ENCODE results near the gene HSFX3.
"Not testable (repeated sequence)": the region's sequence is repeated elsewhere in the genome, so short reads cannot be mapped to it uniquely, and the experiment has no call there.

HSFX3 gene, protein sequence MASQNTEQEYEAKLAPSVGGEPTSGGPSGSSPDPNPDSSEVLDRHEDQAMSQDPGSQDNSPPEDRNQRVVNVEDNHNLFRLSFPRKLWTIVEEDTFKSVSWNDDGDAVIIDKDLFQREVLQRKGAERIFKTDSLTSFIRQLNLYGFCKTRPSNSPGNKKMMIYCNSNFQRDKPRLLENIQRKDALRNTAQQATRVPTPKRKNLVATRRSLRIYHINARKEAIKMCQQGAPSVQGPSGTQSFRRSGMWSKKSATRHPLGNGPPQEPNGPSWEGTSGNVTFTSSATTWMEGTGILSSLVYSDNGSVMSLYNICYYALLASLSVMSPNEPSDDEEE

DNA sequence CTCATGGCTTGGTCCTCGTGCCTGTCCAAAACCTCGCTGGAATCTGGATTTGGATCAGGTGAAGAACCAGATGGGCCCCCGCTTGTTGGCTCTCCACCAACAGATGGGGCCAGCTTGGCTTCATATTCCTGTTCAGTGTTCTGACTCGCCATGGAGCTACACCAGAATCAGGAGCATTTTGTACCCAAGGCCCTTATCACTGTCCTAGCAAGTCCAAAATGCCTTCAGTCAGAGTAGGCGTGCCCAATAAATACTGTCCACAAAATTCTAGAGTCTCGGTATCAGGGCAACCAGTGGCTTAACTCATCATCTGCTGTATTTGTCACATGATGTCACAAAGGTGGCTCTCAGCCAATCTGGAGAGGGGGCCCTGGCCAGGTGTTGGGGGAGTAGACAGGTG lies at the start of gene HSFX3:
HSFX3 (minus strand) TSS at position 224 of the 400 bp plus-strand sequence; CDS start at position 152, 72 bp downstream.
- not testable (repeated sequence) for DNase-seq

DNA sequence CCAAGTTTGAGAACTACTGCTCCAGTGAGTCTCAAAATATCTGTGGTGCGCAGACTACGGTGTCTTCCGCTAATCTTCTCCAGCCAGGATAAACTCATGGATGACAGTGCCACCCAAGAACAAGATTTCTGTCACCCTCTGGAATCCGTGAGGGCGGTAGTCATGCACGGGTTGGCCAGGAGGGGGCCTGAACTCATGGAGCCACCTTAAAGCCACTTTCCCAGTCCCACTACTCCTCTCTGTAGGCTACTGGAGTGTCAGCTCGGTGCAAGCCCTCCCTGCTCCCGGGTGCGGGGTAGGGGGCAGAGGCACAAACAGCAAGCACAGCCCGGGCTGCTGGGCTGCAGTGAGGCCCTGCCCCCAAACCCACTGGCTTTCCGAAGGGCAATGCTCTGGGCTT lies 48.9 kb upstream of the HSFX3 start:
- not testable (repeated sequence) for DNase-seq

DNA sequence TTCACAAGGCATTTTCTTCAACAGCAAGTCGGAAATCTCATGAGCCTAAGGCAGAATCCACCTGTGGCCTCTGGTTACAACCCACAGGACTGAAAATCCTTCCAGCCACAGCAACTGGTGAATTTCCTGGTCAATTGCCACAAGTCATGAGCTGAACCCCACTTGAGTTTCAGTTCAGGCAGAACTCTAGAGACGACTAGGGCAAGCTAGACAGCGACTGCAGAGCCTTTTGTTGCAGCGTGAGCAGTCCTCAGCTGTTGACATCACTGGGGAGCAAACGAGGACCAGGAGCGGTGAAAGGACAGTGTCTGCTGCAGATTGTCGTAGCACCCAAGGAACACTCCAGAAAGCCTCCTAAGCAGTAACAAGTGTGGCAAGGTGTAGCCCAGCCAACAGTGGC lies 46.2 kb upstream of the HSFX3 start:
- DNase-seq: not testable (repeated sequence)

DNA sequence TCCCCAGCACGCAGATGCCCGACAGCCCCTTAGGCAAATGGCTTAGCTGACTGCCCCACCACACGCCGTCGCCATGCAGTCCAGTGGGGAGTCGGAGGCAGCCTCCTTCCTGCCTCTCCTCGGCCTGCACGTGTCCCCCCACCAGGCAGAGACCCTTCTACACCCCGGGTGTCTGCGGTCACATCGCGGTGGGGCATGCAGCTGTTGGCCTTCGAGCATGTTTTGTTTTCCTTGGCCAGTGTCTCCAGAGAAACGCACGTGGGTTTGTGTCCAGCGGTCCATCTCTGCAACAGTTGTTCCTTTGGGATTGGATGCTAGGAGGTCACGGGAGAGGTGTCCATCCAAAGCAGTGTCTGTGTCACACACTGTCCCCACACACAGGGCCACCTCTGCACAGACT lies 45.5 kb upstream of the HSFX3 start, which contains the start of gene HSFX2:
HSFX2 (minus strand) TSS at position 101 of the 400 bp plus-strand sequence. CDS start 614 bp downstream, outside the sequence.
- not testable (repeated sequence) for DNase-seq

DNA sequence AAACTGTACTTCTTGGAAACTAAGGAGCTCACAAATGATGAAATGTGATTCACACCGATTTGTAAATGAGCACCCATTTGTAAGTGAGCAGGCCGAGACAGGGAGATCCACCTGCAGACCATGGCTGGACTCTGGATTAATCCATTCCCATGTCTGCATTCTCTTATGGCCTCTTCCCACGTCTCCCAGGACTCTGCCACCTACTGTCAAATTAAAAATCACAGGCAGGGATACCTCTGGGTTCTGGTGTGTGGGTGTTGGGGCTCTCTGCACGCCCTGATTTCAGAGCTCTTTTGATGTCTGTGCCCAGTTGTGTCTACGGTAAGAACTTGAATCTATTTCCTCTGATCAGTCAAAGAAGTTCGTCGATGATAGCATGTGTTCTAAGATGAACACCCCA lies 41.3 kb upstream of the HSFX3 start:
- DNase-seq: not testable (repeated sequence)

DNA sequence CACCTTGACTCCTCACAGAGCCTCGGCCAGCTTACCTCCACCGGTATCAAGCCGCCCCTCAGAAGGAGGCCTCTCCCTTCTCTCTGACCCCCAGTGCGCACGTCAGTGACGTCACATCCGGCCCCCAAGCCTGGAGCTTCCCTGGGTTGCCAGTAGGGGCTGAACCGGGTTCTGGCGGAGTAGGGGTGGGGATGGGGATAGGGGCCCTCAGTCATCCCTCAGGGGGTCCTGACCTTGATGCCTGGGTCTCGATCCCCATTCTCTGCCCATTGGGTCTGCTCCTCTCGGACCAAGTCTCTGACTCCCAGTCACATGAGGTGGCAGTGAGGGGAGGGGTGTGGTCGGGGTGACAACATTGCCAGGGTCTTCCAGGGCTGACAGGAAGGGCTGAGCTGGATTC lies 37.6 kb upstream of the HSFX3 start, which contains the start of gene MAGEA9B:
MAGEA9B (minus strand) TSS at position 101 of the 400 bp plus-strand sequence. CDS start 4,280 bp downstream, outside the sequence.
- DNase-seq: not testable (repeated sequence)

DNA sequence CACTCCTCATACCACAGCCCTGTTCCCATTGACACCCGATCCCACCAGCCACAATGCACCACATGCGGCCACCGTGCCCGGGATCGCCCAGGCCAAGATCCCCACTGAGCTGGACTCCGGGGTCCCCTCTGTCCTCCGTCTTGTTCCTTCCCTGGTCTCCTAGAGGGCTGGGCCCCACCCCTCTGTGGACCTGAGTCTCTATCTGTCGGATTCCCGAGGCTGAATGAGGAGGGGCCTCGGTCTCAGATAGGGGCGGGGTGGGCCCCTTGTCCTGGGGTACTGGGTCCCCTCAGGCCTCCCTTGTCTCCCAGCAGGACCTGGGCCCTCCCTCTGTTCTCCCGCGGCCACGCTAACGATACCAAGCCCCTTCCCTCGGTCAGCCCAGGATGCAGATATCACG lies 35.9 kb upstream of the HSFX3 start:
- not testable (repeated sequence) for DNase-seq

DNA sequence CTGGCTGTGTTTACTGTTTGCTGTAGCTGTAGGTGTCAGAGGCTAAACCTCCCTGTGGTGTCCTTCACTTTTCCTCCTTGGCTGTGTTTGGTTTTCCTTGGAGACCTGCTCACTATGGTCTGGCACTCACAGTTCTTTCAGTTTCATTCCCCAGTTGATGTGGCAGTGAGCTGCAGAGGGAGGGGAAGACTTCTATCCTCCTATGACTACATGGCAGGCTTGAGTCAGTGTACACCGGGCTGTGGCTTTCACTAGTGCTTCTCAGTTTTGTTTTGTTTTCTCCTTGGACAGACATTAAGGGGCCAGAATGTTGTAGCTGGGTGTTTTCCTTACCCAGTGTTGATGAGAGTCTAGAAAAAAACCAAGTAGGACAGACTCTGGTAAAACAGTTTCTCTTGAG lies 23.7 kb upstream of the HSFX3 start:
- DNase-seq: not testable (repeated sequence)

DNA sequence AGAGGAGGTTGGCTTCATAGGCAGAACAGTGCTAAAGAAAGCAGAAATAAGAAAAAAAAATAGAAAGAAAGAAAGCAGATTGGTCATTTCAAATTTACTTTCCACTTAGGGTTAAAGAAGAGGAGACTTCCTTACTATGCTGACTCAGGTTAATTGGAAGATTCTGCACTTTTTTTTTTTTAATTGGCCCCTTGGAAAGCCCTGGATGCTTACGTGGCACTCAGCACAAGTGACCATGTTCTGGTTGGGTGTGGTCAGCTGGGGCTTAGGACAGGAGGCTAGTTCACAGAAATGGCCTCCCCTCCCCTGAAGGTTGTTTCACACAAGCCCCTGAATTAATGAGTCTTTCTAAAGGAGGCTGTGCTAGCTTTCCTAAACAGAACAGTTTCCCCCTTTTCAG lies 23.0 kb upstream of the HSFX3 start:
- no peak for DNase-seq

DNA sequence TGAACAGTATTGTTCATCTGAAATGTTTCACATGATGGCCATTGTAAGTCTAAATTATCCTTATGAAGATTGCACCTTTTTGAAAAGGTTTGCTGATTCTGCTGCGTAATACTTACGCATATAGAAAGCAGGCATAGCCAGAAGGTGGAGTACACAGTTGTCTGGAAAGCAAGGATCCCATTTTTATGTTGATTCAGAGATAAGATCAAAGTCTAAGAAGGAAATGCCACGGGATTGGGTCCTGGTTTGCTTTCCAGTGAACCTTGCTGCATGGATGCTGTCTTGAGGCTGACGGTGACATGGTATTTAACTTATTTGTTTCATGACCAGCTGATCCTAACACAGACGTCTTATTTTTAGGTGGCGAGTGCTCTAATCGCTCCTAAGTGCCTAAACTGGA lies 22.0 kb upstream of the HSFX3 start:
- no peak for DNase-seq

DNA sequence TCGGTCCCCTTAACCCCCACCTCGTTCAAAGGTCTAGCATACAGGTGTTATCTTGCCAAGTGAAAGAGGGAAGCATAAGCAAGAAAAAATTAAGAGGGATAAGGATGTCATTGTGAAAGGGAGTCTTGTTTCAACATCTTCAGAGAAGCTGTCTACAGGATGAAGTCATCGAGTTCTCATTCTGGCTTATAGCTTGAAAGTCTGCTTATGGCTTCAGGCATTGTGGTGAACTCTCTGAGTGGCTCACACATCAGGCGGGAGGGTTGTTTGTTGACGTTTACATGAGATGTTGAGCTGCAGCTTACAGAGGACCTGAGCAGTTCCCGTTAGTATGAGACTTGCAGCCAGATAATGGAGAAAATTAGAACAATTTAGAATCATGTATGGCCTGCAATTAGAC lies 20.9 kb upstream of the HSFX3 start:
- no peak for DNase-seq

DNA sequence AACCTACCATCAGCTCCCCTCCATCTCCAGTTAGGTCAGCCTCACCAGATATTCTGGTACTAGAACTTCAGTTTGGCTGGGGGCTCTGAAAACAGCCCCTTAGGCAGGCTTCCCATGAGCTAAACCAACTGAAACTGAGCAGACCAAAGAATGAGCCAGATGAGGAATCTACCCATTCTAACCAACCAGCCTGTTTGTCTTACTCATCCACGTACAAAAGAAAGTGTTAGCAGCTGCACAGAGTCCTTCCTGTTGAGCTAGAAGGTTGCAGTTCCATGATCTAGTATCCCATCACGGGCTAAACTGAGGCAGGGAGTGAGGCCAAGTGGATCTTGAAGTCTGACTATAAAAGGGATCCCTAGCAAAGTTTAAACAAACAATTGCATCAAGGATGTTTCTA lies 20.0 kb upstream of the HSFX3 start:
- DNase-seq: no peak

DNA sequence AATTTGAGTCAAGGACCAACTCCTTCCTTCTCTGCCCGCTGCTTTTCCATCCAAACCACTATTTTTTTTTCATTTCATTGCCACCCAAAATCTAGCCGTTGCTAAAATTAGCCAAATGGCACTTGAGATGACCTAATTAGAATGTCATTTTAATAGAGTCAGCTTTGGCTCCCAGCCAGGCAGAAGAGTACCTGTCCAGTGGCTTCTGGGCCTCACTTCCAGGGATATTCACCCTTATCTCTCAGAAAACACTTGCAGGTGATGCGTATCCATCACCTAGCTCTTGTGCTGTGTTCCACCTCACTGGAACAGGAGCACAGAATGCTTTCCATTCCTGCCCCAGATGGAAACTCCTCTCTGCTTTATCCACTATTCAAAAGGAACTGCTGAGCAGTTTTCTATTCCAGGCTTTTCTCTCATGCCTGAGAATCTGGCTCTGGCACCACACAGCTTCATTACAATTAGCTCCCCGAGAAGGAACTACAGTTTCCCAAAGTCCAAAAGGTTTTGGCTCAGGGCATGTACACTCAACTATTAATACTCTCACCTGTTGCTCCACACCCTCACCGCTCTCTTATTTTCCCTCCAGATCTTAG lies 19.1 kb upstream of the HSFX3 start:
- DNase-seq: no peak

DNA sequence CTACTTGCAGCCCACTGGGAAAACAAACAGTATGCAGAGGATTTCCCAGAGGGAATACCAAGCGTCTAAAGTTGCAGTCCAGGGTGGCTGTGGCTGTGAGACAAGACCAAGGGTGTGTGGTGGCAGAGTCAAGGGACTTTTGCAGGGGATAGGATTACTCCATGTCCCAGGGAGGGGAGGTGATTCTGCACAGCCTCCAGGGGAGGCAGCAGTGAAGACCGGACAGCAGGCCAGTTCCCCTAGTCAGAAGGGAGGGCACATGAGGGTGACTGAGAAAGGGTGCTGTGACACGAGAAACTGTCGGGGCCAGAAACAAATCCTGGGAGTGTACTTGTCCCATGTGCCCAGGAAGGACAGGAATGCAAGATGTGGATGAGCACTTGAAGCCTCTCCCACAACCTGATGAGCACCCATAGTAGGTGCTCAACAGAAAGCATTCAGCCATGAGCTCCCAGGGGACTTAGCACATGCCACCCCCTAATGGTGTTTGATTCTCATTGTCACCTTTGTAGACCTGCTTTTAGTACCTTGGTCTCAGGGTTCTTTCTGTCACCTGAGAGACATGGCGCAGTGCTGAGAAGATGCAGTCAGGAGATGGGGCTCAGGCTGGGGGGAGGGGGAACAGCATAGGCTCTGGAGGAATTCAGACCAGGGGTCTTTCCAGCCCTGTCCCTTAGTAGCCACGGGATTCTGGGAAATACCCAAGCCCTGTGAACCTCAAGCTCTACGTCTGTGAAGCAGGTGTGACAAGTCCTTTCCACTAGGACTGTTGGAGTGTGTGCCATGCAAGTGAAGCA lies 18.1 kb upstream of the HSFX3 start:
- DNase-seq: no peak

DNA sequence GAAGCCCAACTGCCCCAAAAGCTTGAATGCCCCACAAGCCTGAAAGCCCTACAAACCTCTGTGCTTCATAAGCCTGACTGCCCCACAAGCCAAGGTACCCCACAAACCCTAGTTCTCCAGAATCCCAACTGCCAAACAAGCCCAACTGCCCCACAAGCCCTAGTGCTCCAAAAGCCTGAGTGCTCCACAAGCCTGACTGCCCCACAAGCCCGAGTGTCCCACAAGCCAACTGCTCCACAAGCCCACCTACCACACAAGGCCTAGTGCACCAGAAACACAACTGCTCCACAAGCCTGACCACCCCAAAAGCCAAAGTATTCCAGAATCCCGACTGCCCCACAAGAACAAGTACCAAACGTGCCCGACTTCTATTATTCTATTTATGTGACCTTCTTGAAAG lies 13.6 kb upstream of the HSFX3 start:
- DNase-seq: no peak

DNA sequence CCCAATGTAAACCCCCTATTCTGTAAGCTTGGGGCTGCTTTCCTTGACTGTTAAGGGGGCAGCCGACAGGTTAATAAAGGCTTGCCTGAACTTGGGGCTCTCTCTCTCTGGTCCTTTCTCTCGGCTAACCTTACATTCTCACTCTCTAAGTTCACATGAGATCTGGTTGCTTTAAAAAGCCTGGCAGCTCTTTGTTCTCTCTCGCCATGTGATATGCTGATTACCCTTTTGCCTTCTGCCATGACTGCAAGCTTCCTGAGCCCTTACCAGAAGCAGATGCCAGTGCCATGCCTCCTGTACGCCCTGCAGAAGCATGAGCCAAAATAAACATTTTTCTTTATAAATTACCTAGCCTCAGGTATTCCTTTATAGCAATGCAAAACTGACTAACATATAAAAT lies 5.5 kb upstream of the HSFX3 start:
- DNase-seq: not testable (repeated sequence)

DNA sequence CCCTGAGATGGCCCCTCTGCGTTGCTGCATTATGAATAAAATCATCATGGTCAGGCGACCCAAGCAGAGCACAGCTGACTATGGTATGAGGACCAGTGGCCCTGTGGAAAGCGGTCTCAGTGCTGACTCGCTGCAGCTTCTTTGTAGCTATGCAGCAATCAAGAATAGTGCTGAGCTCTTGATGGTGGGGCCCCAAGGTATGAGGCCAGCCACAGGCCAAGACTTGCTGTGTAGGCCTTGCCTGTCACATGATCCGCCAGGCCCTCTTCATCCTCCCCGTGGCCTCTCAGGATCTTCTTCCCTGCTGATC lies 2.2 kb upstream of the HSFX3 start:
- DNase-seq: not testable (repeated sequence)

DNA sequence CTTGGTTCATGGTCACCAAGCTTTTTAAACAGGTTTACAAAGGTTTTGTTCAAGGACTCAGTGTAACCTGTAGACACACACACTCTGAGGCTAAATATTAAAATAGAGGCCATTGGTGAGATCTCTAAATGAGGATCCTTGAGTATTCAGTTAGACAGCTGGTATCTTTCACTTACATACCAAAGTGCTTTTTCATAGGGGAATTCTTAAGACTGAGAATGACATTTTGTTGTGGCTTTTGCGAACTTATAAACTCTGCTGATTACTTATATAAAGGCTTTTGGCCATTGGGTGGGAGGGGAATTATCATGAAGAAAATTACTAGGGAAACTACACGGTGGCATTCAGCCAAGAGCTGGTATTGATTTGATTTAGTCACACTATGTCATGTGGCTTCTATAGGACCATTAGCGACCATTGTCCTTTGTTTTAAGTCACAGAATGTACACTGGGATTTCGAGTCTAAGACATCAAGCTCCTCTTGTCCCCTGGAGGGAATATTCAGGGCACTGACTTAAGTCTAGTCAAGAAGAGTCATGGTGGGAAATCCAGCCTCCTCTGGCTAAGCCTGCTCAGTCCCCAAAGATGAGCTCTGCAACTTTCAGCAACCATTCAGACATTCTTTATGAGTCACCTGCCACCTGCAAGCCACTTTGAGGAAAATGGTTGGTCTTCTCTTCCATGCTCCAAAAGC lies 1.7 kb upstream of the HSFX3 start:
- DNase-seq: not testable (repeated sequence)

DNA sequence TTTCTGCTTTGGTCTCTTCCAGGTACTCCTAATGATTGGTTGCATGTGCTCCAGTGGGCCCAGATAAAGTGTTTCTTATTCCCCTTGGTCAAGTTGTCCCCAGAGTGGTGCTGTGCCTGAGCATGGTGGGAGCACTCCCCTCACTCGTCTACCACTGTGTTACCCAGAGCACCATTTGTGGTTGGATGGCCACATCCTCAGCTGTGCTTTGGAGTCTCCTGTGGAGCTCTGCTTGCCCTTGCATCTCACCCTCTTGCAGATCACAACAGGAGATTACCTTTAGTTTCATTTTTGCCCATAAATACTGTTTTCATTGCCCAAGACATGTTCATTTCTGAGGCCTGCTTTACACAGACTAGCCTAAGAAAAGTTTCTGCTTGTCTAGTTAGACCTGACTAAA lies 730 bp upstream of the HSFX3 start:
- DNase-seq: not testable (repeated sequence)

DNA sequence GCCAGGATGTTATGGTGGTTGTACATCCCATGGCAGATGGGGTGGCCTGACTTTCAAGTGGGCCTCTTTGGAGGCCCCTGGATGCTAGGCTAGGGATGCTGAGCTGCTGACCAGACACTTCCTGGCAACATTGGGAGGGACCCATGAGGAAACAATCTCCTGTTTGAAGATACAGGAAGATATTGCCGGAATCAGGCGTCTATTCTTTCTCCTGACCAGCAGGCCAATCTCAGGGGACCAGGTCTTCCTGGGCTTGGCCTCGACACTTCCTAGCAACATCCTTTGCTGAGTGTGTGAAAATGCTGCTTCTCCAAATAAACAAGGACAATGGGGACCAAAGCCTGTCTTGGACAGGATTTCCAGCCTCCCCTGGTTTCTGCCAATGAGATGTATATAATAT lies 1.9 kb downstream of the HSFX3 start:
- not testable (repeated sequence) for DNase-seq

DNA sequence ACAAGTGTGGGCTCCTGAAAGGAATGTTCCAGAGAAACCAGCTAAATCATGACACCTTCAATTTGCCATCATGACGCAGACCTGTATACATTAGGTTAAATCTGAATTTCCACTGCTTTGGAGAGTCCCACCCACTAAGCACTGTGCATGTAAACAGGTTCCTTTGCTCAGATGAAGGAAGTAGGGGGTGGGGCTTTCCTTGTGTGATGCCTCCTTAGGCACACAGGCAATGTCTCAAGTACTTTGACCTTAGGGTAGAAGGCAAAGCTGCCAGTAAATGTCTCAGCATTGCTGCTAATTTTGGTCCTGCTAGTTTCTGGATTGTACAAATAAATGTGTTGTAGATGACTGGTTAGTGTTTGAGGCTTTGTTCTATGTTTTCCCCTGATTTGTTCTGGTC lies 2.8 kb downstream of the HSFX3 start:
- DNase-seq: not testable (repeated sequence)

DNA sequence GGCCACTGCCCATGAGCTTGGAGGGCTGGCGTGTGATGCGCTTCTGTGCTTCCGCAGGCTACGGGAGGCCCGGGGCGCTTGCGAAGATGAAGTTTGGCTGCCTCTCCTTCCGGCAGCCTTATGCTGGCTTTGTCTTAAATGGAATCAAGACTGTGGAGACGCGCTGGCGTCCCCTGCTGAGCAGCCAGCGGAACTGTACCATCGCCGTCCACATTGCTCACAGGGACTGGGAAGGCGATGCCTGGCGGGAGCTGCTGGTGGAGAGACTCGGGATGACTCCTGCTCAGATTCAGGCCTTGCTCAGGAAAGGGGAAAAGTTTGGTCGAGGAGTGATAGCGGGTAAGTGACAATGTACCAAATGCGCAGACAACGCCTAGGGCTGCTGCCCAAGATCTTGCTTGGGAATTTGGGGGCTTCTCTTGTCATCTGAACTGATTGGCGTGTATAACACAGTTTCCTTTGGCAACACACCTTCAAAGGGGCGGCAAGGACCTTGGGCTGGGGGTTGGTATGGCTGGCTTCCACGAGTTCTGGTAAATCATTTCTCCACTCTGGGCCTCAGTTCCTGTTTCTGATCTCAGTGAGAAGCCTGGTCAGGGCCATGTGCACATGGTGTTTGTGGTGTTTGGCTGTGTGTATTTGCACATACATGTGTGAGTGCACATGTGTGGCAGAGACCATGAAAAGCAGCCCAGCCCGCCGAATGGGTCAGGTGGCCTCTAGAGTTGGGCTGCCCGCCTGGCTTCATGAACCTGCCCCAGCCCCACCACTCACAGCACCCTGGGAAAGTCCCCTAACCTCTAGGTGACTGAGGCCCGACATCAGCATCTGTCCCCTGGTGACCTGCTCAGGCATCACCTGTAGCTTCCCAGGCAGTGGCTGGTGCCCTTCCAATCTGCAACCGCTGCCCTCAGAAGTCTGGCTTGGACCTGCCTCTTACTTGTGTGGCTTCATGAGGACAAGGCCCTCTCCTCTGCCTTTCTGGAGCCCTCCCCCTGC lies 3.9 kb downstream of the HSFX3 start:
- not testable (repeated sequence) for DNase-seq
